Measurements from ENCODE around the gene TMEM116.
A peak's percentile ranks its signal among the peaks of the same experiment; 100 is the strongest.
"Not testable (repeated sequence)": the region's sequence is repeated elsewhere in the genome, so short reads cannot be mapped to it uniquely, and the experiment has no call there.

The TMEM116 gene

DNA sequence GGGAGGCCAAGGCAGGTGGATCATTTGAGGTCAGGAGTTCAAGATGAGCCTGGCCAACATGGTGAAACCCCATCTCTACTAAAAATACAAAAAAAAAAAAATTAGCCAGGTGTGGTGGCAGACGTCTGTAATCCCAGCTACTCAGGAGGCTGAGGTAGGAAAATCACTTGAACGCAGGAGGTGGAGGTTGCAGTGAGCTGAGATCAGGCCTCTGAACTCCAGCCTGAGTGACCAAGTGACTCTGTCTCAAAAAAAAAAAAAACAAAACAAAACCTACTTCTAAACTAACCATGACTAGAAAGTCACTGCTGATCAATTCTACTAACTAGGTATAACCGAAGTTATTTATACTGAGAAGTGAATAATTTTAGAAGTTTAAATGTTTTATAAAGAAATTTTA, 3.4 kb downstream of the TMEM116 start:
- not testable (repeated sequence) for DNase-seq (ENCODE audit: low spot score)

DNA sequence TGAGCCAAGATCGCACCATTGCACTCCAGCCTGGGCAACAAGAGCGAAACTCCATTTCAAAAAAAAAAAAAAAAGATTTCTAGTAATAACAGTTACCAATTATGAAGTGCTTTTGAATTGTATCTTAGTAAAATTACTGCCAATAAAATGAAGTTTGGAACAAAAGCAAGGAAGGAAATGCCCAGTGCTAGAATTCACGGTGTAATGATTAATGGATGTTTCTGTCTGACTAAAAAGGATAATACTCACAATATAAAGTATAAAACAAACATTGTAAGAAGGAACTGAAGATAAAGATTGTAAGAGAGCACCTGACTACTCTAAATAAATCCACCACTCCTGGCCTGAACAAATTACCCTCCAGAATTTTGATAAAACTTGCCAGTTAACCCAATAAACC, 4.0 kb downstream of the TMEM116 start:
- no peak for DNase-seq (ENCODE audit: low spot score)

- DNase-seq (ENCODE audit: low spot score): no peak
These were observed 5.0 kb downstream of the TMEM116 start for GRCh38 chr12:112007945-112008344.

GRCh38 chr12:112005419-112006395, 7.3 kb downstream of the TMEM116 start:
- peak; percentile 13 for DNase-seq (ENCODE audit: low spot score)

DNA sequence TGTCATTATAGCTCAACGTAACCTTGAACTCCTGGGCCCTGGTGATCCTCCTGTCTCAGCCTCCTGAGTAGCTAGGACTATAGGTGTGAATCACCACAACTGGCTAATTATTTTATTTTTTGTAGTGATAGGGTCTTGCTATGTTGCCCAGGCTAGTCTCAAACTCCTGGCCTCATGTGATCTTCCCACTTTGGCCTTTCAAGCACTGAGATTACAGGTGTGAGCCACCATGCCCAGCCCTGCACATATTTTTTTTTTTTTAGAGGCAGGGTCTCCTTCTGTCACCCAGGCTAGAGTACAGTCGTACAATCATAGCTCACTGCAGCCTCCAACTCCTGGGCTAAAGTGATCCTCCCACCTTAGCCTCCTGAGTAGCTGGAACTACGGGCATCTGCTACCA, 8.9 kb downstream of the TMEM116 start:
- DNase-seq (ENCODE audit: low spot score): no peak

DNA sequence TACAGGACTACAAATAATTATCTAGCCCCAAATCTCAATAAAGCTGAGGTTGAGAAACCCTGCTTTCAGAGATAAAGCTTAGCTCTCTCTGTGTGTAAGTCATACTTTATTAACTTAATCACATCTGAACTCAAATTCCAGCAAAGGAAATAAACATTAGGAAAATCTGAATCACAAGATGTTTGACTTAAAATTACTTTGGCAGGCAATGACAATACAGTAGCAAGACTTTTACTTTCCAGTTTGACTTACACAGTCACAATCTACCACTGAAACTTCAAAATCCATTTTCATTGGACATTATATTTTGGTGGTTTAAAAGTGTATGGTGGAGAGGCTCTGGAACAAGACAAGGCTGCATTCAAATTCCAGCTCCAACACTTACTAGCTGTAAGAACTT, 11.4 kb downstream of the TMEM116 start:
- DNase-seq (ENCODE audit: low spot score): no peak

DNA sequence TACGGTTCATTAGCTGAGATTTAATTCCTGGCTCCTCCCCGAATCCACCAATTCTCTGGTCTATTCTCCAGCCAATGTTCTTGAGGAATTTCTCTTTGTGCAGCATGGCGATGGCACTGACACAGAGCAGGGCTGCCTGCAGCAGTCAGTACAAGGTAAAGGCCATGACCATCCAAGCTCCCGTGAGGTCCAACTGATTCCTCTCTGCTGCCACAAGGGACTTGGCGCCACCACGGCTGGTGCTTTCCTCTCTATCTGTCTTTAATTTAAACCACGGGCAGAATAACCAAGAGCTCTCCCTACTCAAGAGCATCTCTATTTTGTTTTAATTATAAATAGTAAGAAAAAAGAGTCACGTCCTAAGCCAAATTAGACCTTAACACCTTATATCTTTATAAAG, 12.1 kb downstream of the TMEM116 start:
- DNase-seq (ENCODE audit: low spot score): no peak

DNA sequence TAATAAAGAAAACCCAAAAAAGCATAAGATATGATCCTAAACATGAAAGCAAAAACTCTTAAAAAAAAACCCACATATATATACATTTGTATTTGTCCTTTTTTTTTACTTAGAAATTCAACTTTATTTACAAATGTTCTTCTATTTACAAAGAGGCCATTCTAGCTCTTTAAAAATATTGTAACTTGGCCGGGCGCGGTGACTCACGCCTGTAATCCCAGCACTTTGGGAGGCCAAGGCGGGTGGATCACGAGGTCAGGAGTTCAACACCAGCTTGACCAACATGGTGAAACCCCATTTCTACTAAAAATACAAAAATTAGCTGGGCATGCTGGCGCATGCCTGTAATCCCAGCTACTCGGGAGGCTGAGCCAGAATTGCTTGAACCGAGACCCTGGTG, 13.8 kb downstream of the TMEM116 start:
- not testable (repeated sequence) for DNase-seq (ENCODE audit: low spot score)

- DNase-seq (ENCODE audit: low spot score): no peak
These were observed 14.9 kb downstream of the TMEM116 start for GRCh38 chr12:111998015-111998414.

GRCh38 chr12:111997300-111997699, 15.7 kb downstream of the TMEM116 start:
- no peak for DNase-seq (ENCODE audit: low spot score)

DNA sequence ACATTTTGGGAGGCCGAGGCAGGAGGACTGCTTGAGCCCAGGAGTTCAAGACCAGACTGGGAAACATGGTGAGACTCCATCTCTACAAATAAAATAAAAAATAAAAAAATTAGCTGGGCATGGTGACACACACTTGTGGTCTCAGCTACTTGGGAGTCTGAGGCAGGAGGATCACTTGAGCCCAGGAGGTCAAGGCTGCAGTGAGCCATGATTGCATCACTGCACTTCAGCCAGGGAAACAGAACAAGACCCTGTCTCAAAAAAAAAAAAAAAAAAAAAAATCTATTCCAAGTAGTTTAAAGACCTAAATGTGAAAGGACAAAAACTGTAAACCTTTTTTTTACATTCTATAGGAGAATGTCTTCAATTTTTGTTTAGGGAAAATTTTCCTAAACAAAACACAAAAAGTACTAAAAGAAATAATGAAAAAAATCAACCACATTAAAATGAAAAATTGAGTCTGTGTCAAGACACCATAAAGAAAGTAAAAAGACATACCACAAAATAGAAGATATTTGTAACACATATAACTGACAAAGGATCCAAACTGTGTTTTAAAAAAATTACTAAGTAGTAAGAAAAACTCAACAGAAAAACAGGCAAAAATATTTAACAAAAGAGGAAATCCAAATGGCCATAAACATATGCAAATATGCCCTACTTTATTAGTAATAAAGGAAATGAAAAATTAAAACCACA, 17.0 kb downstream of the TMEM116 start:
- DNase-seq (ENCODE audit: low spot score): no peak

- not testable (repeated sequence) for DNase-seq (ENCODE audit: low spot score)
These were observed 18.5 kb downstream of the TMEM116 start for GRCh38 chr12:111994211-111995111.

- DNase-seq (ENCODE audit: low spot score): no peak
These were observed 19.4 kb downstream of the TMEM116 start for GRCh38 chr12:111993292-111994150.

DNA sequence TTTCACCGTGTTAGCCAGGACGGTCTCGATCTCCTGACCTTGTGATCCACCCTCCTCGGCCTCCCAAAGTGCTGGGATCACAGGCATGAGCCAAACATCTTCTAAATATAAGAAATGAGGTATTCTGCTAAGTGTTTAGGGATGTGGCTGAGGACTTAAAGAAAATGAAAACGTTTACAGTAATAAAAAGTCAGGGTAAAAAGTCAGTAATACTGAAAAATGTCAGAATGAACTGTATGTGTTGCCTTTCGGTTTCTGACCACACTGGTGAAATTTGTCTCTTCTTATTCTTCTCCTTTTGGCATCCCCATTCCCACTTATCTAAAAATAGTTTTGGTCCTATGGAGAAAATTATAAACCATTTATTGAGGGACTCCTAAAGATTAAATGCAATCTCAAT, 20.5 kb downstream of the TMEM116 start:
- no peak for DNase-seq (ENCODE audit: low spot score)

DNA sequence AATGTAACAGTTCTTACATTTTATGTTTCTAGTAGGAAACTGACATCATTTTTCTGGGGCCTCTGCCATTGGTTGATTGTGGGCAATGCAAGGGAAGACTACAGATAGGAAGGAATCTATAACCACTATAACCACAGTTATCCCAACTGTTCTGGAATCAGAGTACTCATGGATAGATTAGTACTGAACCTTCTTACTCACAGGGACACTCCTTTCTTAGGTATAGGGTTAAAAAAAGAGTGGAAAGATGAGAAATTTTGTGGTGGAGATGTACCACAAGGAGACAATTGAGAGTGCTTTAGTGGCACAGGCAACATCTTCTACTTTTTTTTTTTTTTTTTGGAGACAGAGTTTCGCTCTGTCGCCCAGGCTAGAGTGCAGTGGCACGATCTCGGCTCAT, 21.0 kb downstream of the TMEM116 start:
- no peak for DNase-seq (ENCODE audit: low spot score)

- no peak for DNase-seq (ENCODE audit: low spot score)
These were observed 21.4 kb downstream of the TMEM116 start for GRCh38 chr12:111991535-111991934.

- no peak for DNase-seq (ENCODE audit: low spot score)
These were observed 28.1 kb downstream of the TMEM116 start for GRCh38 chr12:111984820-111985219.

DNA sequence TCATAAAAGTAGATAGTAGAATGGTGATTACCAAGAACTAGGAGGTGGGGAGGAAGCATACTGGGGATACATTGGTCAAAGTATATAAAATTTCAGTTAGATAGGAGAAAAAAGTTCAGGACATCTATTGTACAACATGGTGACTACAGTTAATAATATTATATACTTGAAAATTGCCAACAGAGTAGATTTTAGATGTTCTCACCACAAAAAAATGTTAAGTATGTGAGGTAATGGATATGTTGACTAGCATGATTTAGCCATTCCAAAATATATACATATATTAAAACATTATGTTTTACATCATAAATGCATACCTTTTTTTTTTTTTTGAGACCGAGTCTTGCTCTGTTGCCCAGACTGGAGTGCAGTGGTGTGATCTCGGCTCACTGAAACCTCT, 31.0 kb downstream of the TMEM116 start:
- DNase-seq (ENCODE audit: low spot score): no peak

DNA sequence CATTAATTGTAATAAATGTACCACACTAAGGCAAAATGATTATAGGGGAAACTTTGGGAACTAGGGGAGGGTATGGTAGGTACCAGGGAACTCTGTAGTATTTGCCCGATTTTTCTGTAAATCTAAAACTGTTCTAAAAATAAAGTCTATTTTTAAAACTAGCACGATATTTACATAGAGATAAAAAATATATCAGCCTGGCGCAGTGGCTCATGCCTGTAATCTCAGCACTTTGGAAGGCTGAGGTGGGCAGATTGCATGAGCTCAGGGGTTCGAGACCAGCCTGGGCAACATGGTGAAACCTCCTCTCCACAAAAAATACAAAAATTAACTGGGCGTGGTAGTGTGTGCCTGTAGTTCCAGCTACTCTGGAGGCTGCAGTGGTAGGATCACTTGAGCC, 32.4 kb downstream of the TMEM116 start:
- no peak for DNase-seq (ENCODE audit: low spot score)

GRCh38 chr12:111978545-111978944, 34.4 kb downstream of the TMEM116 start:
- DNase-seq (ENCODE audit: low spot score): no peak

- no peak for DNase-seq (ENCODE audit: low spot score)
These were observed 36.1 kb downstream of the TMEM116 start for GRCh38 chr12:111976860-111977259.

All from SW480 (cell line).